Measurements from ENCODE around the gene NOVA2. TPM values are rescaled to one million over a fixed set of nuclear protein-coding genes. Genes with fewer than 3 reads are reported as not detected.

NOVA2 gene
- total RNA-seq, 1 experiment from 2014 or later: not detected

- Mint-ChIP-seq H3K4me3 (ENCODE audit: unreplicated experiment) (no peak overlapping the region), H3K36me3 (ENCODE audit: insufficient read depth, unreplicated experiment) (no peaks in the 10 kb centered on the region), H3K27me3 (ENCODE audit: insufficient read depth, unreplicated experiment) (peaks cover 63% of the 10 kb centered on the region), H3K4me1 (ENCODE audit: insufficient read depth, unreplicated experiment) (peaks cover 11% of the 10 kb centered on the region), H3K9me3 (ENCODE audit: unreplicated experiment) (no peaks in the 10 kb centered on the region), H3K27ac (ENCODE audit: low read depth, unreplicated experiment) (no peak overlapping the region)
- CTCF ChIA-PET: interaction anchor here (0.6 kb wide), 1 partner anchor 42 kb away, joined by 3 read pairs; no protein-coding TSS in a partner anchor
- POLR2A ChIA-PET: interaction anchor here (0.7 kb wide), 1 partner anchor 24 kb away, joined by 4 read pairs; the partner anchor contains the start of gene CCDC61
- no peak for TF ChIP-seq CTCF (IDR thresholded peaks at IDR 0.05; ENCODE audit: unreplicated experiment)
- intact Hi-C loops (cut with micrococcal nuclease): no loop called here
- no peak for DNase-seq (ENCODE audit: unreplicated experiment)
- BruUV-seq (replicated peaks): no TSS peak
Measured at GRCh38 chr19:45971260-45971902, 2.3 kb downstream of the NOVA2 start.

GRCh38 chr19:45969676-45970075 lies 4.0 kb downstream of the NOVA2 start:
- Mint-ChIP-seq H3K4me3 (ENCODE audit: unreplicated experiment) (no peak overlapping the region), H3K4me1 (ENCODE audit: insufficient read depth, unreplicated experiment) (peaks cover 11% of the 10 kb centered on the region), H3K27ac (ENCODE audit: low read depth, unreplicated experiment) (no peak overlapping the region), H3K9me3 (ENCODE audit: unreplicated experiment) (no peaks in the 10 kb centered on the region), H3K27me3 (ENCODE audit: insufficient read depth, unreplicated experiment) (peaks cover 80% of the 10 kb centered on the region), H3K36me3 (ENCODE audit: insufficient read depth, unreplicated experiment) (no peaks in the 10 kb centered on the region)
- intact Hi-C loops (cut with micrococcal nuclease): no loop called here
- DNase-seq (ENCODE audit: unreplicated experiment): no peak
- ChIA-PET CTCF (interaction anchor here (0.8 kb wide), 1 partner anchor 40 kb away, joined by 3 read pairs; no protein-coding TSS in a partner anchor), POLR2A (interaction anchor here (2.3 kb wide), 1 partner anchor 25 kb away, joined by 10 read pairs; the partner anchor contains the start of gene CCDC61)
- no peak for TF ChIP-seq CTCF (IDR thresholded peaks at IDR 0.05; ENCODE audit: unreplicated experiment)
- no TSS peak for BruUV-seq (replicated peaks)

- Mint-ChIP-seq H3K4me1 (ENCODE audit: insufficient read depth, unreplicated experiment) (peaks cover 11% of the 10 kb centered on the region), H3K9me3 (ENCODE audit: unreplicated experiment) (no peaks in the 10 kb centered on the region), H3K36me3 (ENCODE audit: insufficient read depth, unreplicated experiment) (no peaks in the 10 kb centered on the region), H3K27me3 (ENCODE audit: insufficient read depth, unreplicated experiment) (peaks cover 83% of the 10 kb centered on the region), H3K4me3 (ENCODE audit: unreplicated experiment) (no peak overlapping the region), H3K27ac (ENCODE audit: low read depth, unreplicated experiment) (no peak overlapping the region)
- BruUV-seq (replicated peaks): no TSS peak
- no peak for DNase-seq (ENCODE audit: unreplicated experiment)
- intact Hi-C loops (cut with micrococcal nuclease): no loop called here
- ChIA-PET POLR2A (interaction anchor here (2.3 kb wide), 1 partner anchor 27 kb away, joined by 10 read pairs; the partner anchor contains the start of gene CCDC61), CTCF (interaction anchor here (0.6 kb wide), 1 partner anchor 643 kb away, joined by 3 read pairs; no protein-coding TSS in a partner anchor)
- no peak for TF ChIP-seq CTCF (IDR thresholded peaks at IDR 0.05; ENCODE audit: unreplicated experiment)
Measured at GRCh38 chr19:45968626-45969025, 5.0 kb downstream of the NOVA2 start.

- intact Hi-C loops (cut with micrococcal nuclease): no loop called here
- Mint-ChIP-seq H3K4me3 (ENCODE audit: unreplicated experiment) (no peak overlapping the region), H3K36me3 (ENCODE audit: insufficient read depth, unreplicated experiment) (no peaks in the 10 kb centered on the region), H3K4me1 (ENCODE audit: insufficient read depth, unreplicated experiment) (peaks cover 6% of the 10 kb centered on the region), H3K27me3 (ENCODE audit: insufficient read depth, unreplicated experiment) (peaks cover 74% of the 10 kb centered on the region), H3K27ac (ENCODE audit: low read depth, unreplicated experiment) (no peak overlapping the region), H3K9me3 (ENCODE audit: unreplicated experiment) (no peaks in the 10 kb centered on the region)
- ChIA-PET CTCF (no interaction called here), POLR2A (no interaction called here)
- DNase-seq (ENCODE audit: unreplicated experiment): no peak
- no peak for TF ChIP-seq CTCF (IDR thresholded peaks at IDR 0.05; ENCODE audit: unreplicated experiment)
- no TSS peak for BruUV-seq (replicated peaks)
Measured at GRCh38 chr19:45967246-45967645, 6.4 kb downstream of the NOVA2 start.

Data from MCF 10A (cell line).